CD4-positive, alpha-beta T cell treated with Interferon alpha-2 for 1 hour (primary cell): ENCODE data around the gene RFC1.

Experiments used
- DNase-seq, 2 donors: peaks; one replicate each; pipeline ENCODE4 v3.0.0-alpha.2; 2020 to 2022

The RFC1 gene

GRCh38 chr4:39353149-39353477, 13.0 kb downstream of the RFC1 start:
- DNase-seq = peak; percentile 56 to 75

- no peak for DNase-seq
Measured at GRCh38 chr4:39349326-39349725, 16.8 kb downstream of the RFC1 start.

DNA sequence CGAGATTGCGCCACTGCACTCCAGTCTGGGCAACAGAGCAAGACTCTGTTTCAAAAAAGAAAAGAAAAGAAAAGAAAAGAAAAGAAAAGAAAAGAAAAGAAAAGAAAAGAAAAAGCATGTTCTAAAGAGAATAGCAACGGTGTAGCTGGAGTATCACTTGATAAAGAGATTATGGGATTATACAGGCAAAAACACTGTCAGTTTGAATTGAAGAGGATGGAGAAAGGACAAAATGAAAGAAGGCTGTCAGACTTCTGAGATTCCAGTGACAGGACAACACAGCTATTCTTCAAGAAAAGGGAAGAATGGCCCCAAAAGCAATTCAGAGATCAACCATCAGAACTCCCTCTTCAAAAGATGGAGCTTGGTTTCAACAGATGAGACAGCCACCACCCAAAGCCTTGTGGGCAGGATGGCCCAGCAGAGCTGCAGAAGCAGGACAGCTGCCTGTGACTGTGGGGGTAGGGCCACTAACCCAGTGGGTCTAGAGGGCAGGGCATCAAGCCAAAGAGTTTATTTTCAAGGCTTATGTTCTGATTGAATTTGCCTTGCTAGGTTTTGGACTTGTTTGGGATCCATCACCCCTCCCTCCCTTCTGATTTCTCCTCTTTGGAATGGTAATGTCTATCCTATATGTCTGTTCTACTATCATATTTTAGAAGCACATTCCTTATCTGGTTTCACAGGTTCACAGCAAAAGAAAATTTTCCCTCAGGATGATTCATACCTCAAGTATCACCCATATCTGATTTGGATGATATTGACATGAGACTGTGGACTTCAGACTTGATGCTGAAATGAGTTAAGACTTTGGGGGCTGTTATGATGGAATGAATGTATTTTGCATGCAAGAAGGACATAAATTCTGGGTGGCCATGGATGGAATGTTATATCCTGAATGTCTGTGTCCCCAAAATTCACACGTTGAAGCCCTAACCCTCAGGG, 17.5 kb downstream of the RFC1 start:
- peak in 1 of 2 donors; percentile 11 for DNase-seq

DNA sequence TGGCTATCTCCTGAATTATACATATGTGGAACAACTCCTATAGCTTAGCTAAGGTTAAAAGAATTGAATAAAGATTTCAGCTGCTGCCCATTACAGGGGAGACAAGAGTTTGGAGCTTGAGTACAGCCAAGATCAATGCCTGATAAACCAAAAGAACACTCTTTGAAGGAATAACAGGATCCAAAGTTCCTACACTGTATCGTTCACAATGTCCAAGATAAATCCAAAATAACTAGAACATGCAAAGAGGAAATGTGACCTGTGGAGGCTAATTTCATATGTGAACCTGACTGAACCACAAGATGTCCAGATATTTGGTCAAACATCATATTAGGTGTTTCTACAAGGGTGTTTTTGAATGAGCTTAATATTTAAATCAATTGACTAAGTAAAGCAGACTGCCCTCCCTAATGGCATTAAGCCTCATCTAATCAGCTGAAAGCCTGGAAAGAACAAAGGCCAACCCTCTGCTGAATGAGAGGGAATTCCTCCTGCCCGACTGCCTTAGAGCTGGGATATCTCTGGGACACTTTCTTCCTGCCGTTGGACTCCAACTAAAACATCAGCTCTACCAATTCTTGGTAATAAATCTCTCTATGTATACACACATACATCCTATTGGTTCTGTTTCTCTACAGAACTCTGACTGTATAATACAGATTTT, 19.2 kb downstream of the RFC1 start:
- DNase-seq = no peak

DNA sequence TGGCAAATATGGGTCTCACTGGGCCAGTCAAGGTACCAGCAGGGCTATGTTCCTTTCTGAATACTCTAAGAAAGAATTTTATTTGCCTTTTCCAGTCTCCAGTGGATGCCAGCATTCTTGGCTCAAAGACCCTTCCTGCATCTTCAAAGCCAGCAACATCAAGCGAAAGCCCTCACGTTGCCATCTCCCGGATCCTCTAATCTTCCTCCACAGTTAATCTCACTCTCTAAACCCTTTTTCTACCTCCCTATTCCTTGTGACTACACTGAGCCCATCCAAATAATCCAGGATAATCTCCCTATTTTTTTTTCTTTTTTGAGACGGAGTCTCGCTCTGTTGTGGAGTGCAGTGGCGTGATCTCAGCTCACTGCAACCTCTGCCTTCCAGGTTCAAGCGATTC, 23.4 kb downstream of the RFC1 start:
- no peak for DNase-seq

GRCh38 chr4:39341075-39341725, 25.0 kb downstream of the RFC1 start:
- no peak for DNase-seq

GRCh38 chr4:39339968-39340367, 26.2 kb downstream of the RFC1 start:
- no peak for DNase-seq

DNA sequence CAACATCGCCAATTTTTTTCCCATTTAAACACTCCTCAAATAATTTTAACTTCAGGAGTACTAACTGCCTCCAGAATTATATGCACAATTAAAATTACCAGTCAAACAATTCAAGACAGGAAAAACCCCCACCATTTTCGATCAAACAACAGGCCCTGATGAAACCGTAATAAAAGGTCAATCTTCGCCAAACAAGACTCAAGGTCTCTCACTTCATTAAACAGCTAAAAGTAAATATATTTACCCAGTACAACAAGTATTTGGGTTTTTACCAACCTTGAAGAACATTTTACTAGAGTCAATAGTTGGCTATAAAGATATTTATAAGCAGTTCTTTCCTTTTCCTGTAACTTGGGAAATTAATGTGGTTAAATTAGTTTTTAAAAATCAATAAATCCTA, 28.3 kb downstream of the RFC1 start:
- DNase-seq = no peak

DNA sequence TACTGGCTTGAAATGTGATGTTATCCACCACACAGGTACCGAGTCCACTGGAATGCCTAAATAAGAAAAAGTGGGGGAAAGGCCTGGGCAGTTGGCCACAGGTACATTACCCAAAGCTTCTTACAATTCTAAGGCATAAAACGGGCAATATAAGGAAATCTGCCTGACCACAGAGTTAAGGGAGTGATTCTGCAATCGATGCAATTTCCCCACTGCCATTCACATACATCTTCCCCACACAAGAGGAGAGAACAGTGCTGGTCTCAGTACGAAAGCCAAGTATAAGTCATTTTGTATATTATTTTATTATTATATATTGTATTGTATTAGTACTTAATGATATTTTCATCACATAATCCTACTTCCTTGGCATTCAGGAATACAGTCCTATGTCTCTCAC, 30.6 kb downstream of the RFC1 start:
- no peak for DNase-seq

- no peak for DNase-seq
Measured at GRCh38 chr4:39331191-39331590, 35.0 kb downstream of the RFC1 start.

DNA sequence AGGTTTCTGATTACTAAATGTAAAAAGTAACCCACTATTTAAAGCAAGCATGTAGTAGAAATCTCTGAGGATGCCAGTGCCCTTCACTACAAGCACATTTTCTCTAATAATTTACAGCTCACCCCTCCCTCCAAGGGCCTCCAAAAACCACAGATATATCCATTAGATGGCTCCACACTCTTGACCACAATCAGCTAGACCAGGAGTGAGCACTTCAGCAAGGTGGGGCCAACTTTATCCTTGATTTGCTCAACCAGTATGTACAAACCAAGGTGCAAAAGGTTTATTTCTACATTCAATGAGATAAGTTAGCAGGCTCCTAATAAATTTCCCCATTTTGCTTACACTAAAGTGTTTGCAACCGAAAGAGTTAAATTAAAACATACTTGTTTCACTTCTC, 35.8 kb downstream of the RFC1 start:
- no peak for DNase-seq

- no peak for DNase-seq
Measured at GRCh38 chr4:39326468-39326977, 39.6 kb downstream of the RFC1 start.

GRCh38 chr4:39324897-39325613, 41.1 kb downstream of the RFC1 start:
- DNase-seq = no peak

- DNase-seq = no peak
Measured at GRCh38 chr4:39324446-39324845, 41.7 kb downstream of the RFC1 start.

DNA sequence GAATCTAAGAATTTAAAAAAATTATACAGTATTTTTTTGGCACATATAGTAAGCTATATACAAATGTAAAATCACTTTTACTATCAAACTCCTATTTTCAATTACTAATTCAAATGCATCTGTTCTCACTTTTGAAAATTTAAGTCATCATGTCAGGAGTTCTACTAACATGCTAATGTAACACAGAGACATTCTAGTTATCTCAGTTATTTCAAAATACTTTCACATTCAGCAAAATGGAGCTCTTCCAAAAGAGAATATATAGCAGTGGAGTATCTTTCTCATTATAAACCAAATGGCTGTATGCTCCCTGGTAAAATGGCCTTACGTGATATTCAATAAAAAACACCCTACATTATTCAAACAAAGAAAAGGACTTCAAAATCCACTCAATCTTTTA, 42.3 kb downstream of the RFC1 start:
- no peak for DNase-seq

- no peak for DNase-seq
Measured at GRCh38 chr4:39320381-39321115, 45.6 kb downstream of the RFC1 start.

GRCh38 chr4:39319676-39320075, 46.5 kb downstream of the RFC1 start:
- DNase-seq = no peak

- DNase-seq = no peak
Measured at GRCh38 chr4:39312816-39313215, 53.3 kb downstream of the RFC1 start.

- no peak for DNase-seq
Measured at GRCh38 chr4:39308611-39309010, 57.6 kb downstream of the RFC1 start.

GRCh38 chr4:39305912-39306677, 60.1 kb downstream of the RFC1 start:
- no peak for DNase-seq

DNA sequence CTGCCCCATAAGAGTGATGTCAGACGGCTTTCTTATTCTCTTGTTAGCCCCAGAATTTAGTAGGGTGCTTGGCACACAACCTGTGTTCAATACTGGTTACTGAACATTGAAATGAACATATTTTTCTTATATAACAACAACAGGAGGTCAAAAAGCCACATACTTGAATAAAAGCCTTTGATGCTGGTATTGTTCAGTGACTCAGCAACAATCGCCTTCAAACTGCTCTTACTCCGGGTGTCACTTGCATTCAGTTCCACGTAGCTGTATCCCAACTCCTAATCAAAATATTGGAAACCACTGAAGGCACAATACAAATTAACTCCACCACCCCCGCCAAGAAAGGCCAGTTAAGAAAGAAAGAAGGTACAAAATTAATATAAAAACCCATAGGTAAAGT, 61.5 kb downstream of the RFC1 start:
- DNase-seq = no peak

GRCh38 chr4:39303871-39304270, 62.3 kb downstream of the RFC1 start:
- DNase-seq = no peak
